Keratinocyte (primary cell): ENCODE results near the gene G3BP1.

Experiments
- EZH2 ChIP-seq: IDR thresholded peaks from one replicate; pipeline ENCODE4 v1.6.1; 2012; ENCODE audit warnings: inconsistent platforms, mild to moderate bottlenecking, low read length, moderate library complexity
- TF ChIP-seq, protein P1 (sequence below), 3 experiments: IDR thresholded peaks in 1 of 3; conservative IDR thresholded peaks in 1 of 3; optimal IDR thresholded peaks in 1 of 3; 2 replicates in 2 of 3; 3 replicates in 1 of 3; pipeline versions ENCODE3 to v1.5.1; 2011; ENCODE audit warnings: low read length in 3 of 3, mild to moderate bottlenecking in 3 of 3, moderate library complexity in 2 of 3, control low read depth in 1 of 3, inconsistent platforms in 1 of 3; ENCODE audit not compliant: insufficient read depth in 2 of 3; ENCODE audit errors: extremely low read depth in 1 of 3

GRCh38 chr5:151770383-151771258 lies 1.1 kb upstream of the G3BP1 start:
- TF ChIP-seq, protein P1, sequence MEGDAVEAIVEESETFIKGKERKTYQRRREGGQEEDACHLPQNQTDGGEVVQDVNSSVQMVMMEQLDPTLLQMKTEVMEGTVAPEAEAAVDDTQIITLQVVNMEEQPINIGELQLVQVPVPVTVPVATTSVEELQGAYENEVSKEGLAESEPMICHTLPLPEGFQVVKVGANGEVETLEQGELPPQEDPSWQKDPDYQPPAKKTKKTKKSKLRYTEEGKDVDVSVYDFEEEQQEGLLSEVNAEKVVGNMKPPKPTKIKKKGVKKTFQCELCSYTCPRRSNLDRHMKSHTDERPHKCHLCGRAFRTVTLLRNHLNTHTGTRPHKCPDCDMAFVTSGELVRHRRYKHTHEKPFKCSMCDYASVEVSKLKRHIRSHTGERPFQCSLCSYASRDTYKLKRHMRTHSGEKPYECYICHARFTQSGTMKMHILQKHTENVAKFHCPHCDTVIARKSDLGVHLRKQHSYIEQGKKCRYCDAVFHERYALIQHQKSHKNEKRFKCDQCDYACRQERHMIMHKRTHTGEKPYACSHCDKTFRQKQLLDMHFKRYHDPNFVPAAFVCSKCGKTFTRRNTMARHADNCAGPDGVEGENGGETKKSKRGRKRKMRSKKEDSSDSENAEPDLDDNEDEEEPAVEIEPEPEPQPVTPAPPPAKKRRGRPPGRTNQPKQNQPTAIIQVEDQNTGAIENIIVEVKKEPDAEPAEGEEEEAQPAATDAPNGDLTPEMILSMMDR (optimal IDR thresholded peaks at IDR 0.05 in 1 of 3, IDR thresholded peaks at IDR 0.05 in 1 of 3, conservative IDR thresholded peaks at IDR 0.05 in 1 of 3; ENCODE audit: extremely low read depth in 1 of 3, insufficient read depth in 2 of 3, low read length in 3 of 3) = no peak
- no peak for TF ChIP-seq EZH2
